CD4-positive, alpha-beta T cell (primary cell): Measurements from ENCODE around the gene MC3R. TPM values are rescaled to one million over a fixed set of nuclear protein-coding genes. Genes with fewer than 3 reads are reported as not detected.

Experiments used
- ATAC-seq: fragments of 200-7000 bp; cut with Tn5 transposase; one replicate; pipeline ENCODE4 v1.10.0; 2022; ENCODE audit warnings: mild to moderate bottlenecking; ENCODE audit not compliant: poor library complexity
- CTCF ChIA-PET: fragments of 350-600 bp; sonication (Branson Sonifier 250); formaldehyde crosslinking; loops from one replicate; lab custom pipeline; 2021; ENCODE audit warnings: antibody characterized with exemption, inconsistent platforms; lab: Charles Lee
- POLR2A ChIA-PET: fragments of 350-600 bp; sonication (Branson Sonifier 250); formaldehyde crosslinking; loops from one replicate; lab custom pipeline; 2021; ENCODE audit warnings: antibody characterized with exemption, inconsistent platforms; lab: Charles Lee
- DNase-seq, 14 experiments: peaks; one replicate each; pipeline ENCODE4 v3.0.0-alpha.2; 2013 to 2020; ENCODE audit warnings: mixed read lengths in 2 of 14
- H3K27ac ChIP-seq, 2 donors: one replicate each; pipeline versions ENCODE4 v1.5.1 to v1.7.0; 2013; ENCODE audit warnings: low read length in 2 of 2, low read depth in 1 of 2, mild to moderate bottlenecking in 1 of 2
- H3K27me3 ChIP-seq, 2 experiments: 1 replicate in 1 of 2; 2 replicates in 1 of 2; pipeline versions ENCODE4 v1.6.1 to v1.7.0; 2013; ENCODE audit warnings: low read length in 2 of 2, control low read depth in 1 of 2, mild to moderate bottlenecking in 1 of 2, moderate library complexity in 1 of 2; ENCODE audit not compliant: insufficient read depth in 2 of 2, control insufficient read depth in 1 of 2
- H3K36me3 ChIP-seq: one replicate; pipeline ENCODE4 v1.6.1; 2013; ENCODE audit warnings: low read length, control low read depth; ENCODE audit not compliant: insufficient read depth
- H3K4me1 ChIP-seq: one replicate; pipeline ENCODE4 v1.6.1; 2013; ENCODE audit warnings: low read length, control low read depth; ENCODE audit not compliant: insufficient read depth
- H3K4me3 ChIP-seq: one replicate; pipeline ENCODE4 v1.5.1; 2013; ENCODE audit warnings: mild to moderate bottlenecking, low read length, moderate library complexity
- H3K9me3 ChIP-seq, 2 experiments: 1 replicate in 1 of 2; 2 replicates in 1 of 2; pipeline versions ENCODE4 v1.6.1 to v1.7.0; 2013; ENCODE audit warnings: low read length in 2 of 2, mild to moderate bottlenecking in 2 of 2, control low read depth in 1 of 2, moderate library complexity in 1 of 2; ENCODE audit not compliant: control insufficient read depth in 1 of 2, insufficient read depth in 1 of 2
- H3K27ac Mint-ChIP-seq: one replicate; pipeline ENCODE4 v1.8.0; 2020; ENCODE audit warnings: mixed read lengths
- H3K27me3 Mint-ChIP-seq: one replicate; pipeline ENCODE4 v1.8.0; 2021; ENCODE audit warnings: mixed read lengths
- H3K36me3 Mint-ChIP-seq: one replicate; pipeline ENCODE4 v1.8.0; 2021; ENCODE audit warnings: low read depth, mixed read lengths
- H3K4me1 Mint-ChIP-seq: one replicate; pipeline ENCODE4 v1.8.0; 2021; ENCODE audit warnings: low read depth, mixed read lengths
- H3K4me3 Mint-ChIP-seq: one replicate; pipeline ENCODE4 v1.8.0; 2020; ENCODE audit warnings: mild to moderate bottlenecking, mixed read lengths
- H3K9me3 Mint-ChIP-seq: one replicate; pipeline ENCODE4 v1.8.0; 2020; ENCODE audit warnings: mixed read lengths
- intact Hi-C, 2 experiments: fragments of 100-400 bp; cut with DNase I in 1 of 2; cut with micrococcal nuclease in 1 of 2; formaldehyde crosslinking; loops; one replicate each; pipeline versions ENCODE4 v1.15.1 to v1.9.0; 2023 to 2025; cut with DNase I, micrococcal nuclease
- total RNA-seq, 174 experiments: library from RNA in 2 of 174; stranded (reverse) in 2 of 174; gene quantifications; one replicate each; pipeline ENCODE4 v1.2.3 and lab custom pipeline; 2021 to 2026
- TF ChIP-seq, protein P1 (sequence below): fragments of 200-600 bp; IDR thresholded peaks from one replicate; pipeline ENCODE4 v1.8.0; 2022; ENCODE audit warnings: antibody characterized with exemption, mild to moderate bottlenecking

MC3R gene
- total RNA-seq, 2 experiments from 2014 or later: not detected

DNA sequence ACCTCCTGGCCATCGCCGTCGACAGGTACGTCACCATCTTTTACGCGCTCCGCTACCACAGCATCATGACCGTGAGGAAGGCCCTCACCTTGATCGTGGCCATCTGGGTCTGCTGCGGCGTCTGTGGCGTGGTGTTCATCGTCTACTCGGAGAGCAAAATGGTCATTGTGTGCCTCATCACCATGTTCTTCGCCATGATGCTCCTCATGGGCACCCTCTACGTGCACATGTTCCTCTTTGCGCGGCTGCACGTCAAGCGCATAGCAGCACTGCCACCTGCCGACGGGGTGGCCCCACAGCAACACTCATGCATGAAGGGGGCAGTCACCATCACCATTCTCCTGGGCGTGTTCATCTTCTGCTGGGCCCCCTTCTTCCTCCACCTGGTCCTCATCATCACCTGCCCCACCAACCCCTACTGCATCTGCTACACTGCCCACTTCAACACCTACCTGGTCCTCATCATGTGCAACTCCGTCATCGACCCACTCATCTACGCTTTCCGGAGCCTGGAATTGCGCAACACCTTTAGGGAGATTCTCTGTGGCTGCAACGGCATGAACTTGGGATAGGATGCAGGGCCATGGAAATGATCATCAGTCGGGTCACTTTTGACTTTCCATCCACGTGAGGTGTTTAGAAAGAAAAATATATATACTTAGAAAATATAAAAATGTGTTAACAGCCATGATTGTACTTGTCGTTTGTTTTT is 868 bp downstream of the MC3R start:
- Mint-ChIP-seq H3K4me3 (no peak overlapping the region), H3K4me1 (no peaks in the 10 kb centered on the region), H3K27ac (no peak overlapping the region), H3K9me3 (no peaks in the 10 kb centered on the region), H3K27me3 (peaks cover 72% of the 10 kb centered on the region), H3K36me3 (no peaks in the 10 kb centered on the region)
- Histone ChIP-seq H3K4me1 (no peaks in the 10 kb centered on the region), H3K9me3 (peaks cover 0 to 9% of the 10 kb centered on the region in 2 experiments), H3K36me3 (no peaks in the 10 kb centered on the region), H3K4me3 (no peak overlapping the region), H3K27ac (no peak overlapping the region), H3K27me3 (peaks cover 18 to 19% of the 10 kb centered on the region in 2 experiments)
- POLR2A ChIA-PET: no interaction called here
- ATAC-seq (no peak), DNase-seq (no peak)
- CTCF ChIA-PET: no interaction called here
- TF ChIP-seq, protein P1, sequence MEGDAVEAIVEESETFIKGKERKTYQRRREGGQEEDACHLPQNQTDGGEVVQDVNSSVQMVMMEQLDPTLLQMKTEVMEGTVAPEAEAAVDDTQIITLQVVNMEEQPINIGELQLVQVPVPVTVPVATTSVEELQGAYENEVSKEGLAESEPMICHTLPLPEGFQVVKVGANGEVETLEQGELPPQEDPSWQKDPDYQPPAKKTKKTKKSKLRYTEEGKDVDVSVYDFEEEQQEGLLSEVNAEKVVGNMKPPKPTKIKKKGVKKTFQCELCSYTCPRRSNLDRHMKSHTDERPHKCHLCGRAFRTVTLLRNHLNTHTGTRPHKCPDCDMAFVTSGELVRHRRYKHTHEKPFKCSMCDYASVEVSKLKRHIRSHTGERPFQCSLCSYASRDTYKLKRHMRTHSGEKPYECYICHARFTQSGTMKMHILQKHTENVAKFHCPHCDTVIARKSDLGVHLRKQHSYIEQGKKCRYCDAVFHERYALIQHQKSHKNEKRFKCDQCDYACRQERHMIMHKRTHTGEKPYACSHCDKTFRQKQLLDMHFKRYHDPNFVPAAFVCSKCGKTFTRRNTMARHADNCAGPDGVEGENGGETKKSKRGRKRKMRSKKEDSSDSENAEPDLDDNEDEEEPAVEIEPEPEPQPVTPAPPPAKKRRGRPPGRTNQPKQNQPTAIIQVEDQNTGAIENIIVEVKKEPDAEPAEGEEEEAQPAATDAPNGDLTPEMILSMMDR: no peak
- intact Hi-C loops: loop anchor here (5.0 kb wide), 3 partner anchors 263 to 1098 kb away; no protein-coding TSS in a partner anchor

DNA sequence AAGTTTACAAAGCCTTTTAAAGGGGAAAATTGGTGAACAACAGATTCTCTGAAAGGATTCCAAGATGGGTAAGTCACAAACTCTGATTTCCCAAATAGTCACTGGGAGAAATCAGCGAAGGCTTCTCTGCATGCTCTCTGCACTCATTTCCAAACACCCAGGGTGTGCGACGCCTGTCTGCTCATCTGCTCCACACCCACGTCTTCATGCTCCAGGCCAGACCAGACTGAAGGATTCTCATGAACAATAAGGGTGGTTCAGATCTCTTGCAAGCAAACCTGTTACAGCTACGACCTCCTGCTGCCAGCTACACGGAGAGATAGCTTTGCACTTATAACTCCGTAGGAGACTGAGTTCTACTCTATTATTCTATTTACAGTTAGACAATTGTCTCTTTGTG is 1.4 kb downstream of the MC3R start:
- H3K4me1 ChIP-seq: no peaks in the 10 kb centered on the region
- H3K4me3 Mint-ChIP-seq: no peak overlapping the region
- intact Hi-C loops: loop anchor here (5.0 kb wide), 3 partner anchors 262 to 1097 kb away; no protein-coding TSS in a partner anchor
- H3K27me3 ChIP-seq: peaks cover 15 to 19% of the 10 kb centered on the region in 2 experiments
- peaks cover 72% of the 10 kb centered on the region for H3K27me3 Mint-ChIP-seq
- no peak for ATAC-seq
- CTCF ChIA-PET: no interaction called here
- H3K27ac ChIP-seq: no peak overlapping the region
- H3K4me3 ChIP-seq: no peak overlapping the region
- H3K4me1 Mint-ChIP-seq: no peaks in the 10 kb centered on the region
- POLR2A ChIA-PET: no interaction called here
- no peak overlapping the region for H3K27ac Mint-ChIP-seq
- DNase-seq: no peak
- H3K36me3 ChIP-seq: no peaks in the 10 kb centered on the region
- no peaks in the 10 kb centered on the region for H3K9me3 Mint-ChIP-seq
- TF ChIP-seq, protein P1: no peak
- peaks cover 0 to 9% of the 10 kb centered on the region in 2 experiments for H3K9me3 ChIP-seq
- H3K36me3 Mint-ChIP-seq: no peaks in the 10 kb centered on the region

DNA sequence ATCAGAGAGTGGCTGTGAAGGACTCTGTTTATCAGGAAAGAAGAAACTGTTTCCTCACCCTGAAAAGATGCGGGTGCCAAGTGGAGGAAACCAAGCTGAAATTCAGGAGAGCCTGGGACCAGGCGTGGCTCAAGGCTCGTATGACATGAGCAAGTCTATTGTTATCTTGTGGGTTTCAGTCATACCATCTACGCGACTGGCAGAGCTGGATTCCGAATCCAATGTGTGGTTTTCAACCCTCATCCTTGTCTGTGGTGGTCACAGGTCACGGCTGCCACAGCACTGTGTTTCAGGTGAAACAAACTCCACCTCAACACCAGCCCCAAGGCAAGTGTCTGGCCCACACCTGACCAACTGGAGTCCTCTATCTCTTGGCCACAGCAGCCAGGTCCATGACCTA is 9.1 kb downstream of the MC3R start:
- Mint-ChIP-seq H3K27me3 (peaks cover 24% of the 10 kb centered on the region), H3K9me3 (no peaks in the 10 kb centered on the region), H3K4me3 (no peak overlapping the region), H3K27ac (no peak overlapping the region), H3K4me1 (no peaks in the 10 kb centered on the region), H3K36me3 (no peaks in the 10 kb centered on the region)
- no peak overlapping the region for H3K4me3 ChIP-seq
- H3K4me1 ChIP-seq: no peaks in the 10 kb centered on the region
- TF ChIP-seq, protein P1: no peak
- ChIA-PET CTCF (no interaction called here), POLR2A (no interaction called here)
- peaks cover 0 to 6% of the 10 kb centered on the region in 2 experiments for H3K27me3 ChIP-seq
- intact Hi-C loops: no loop called here
- H3K27ac ChIP-seq: no peak overlapping the region
- DNase-seq: no peak
- no peak for ATAC-seq
- H3K9me3 ChIP-seq: no peaks in the 10 kb centered on the region
- H3K36me3 ChIP-seq: no peaks in the 10 kb centered on the region
